Heart left ventricle (tissue), 16 donors: ENCODE results near the gene SIRT5. TPM values are rescaled to one million over a fixed set of nuclear protein-coding genes. Genes with fewer than 3 reads are reported as not detected.

Experiments
- ATAC-seq, 4 donors: fragments of 200-7000 bp; cut with Tn5 transposase; one replicate each; pipeline ENCODE4 v1.9.1; 2020 to 2022; ENCODE audit warnings: moderate library complexity in 4 of 4, mild to moderate bottlenecking in 3 of 4, moderate number of reproducible peaks in 1 of 4
- DNase-seq, 5 donors: peaks; one replicate each; pipeline ENCODE4 v3.0.0-alpha.2; 2020
- H3K27ac ChIP-seq, 12 donors: fragments of 200-600 bp; sonication (generic) in 4 of 12; one replicate each; pipeline versions ENCODE4 v1.5.0 to v1.8.0; 2016 to 2022; ENCODE audit warnings: mild to moderate bottlenecking in 2 of 12
- H3K27me3 ChIP-seq, 9 donors: fragments of 200-600 bp; sonication (generic) in 2 of 9; one replicate each; pipeline versions ENCODE4 v1.5.1 to v1.8.0; 2016 to 2022; ENCODE audit warnings: mild to moderate bottlenecking in 3 of 9
- H3K36me3 ChIP-seq, 9 donors: fragments of 200-600 bp; sonication (generic) in 2 of 9; one replicate each; pipeline versions ENCODE4 v1.5.0 to v1.8.0; 2018 to 2022; ENCODE audit warnings: mild to moderate bottlenecking in 2 of 9
- H3K4me1 ChIP-seq, 12 donors: fragments of 200-600 bp; sonication (generic) in 4 of 12; one replicate each; pipeline versions ENCODE4 v1.5.0 to v1.8.0; 2016 to 2022; ENCODE audit warnings: mild to moderate bottlenecking in 3 of 12
- H3K4me3 ChIP-seq, 12 donors: fragments of 200-600 bp; sonication (generic) in 4 of 12; one replicate each; pipeline versions ENCODE4 v1.5.0 to v1.8.0; 2017 to 2022; ENCODE audit warnings: mild to moderate bottlenecking in 9 of 12, moderate library complexity in 4 of 12
- H3K9me3 ChIP-seq, 12 donors: fragments of 200-600 bp; sonication (generic) in 4 of 12; one replicate each; pipeline versions ENCODE4 v1.5.0 to v1.8.0; 2016 to 2022; ENCODE audit warnings: mild to moderate bottlenecking in 1 of 12
- POLR2A ChIP-seq, 2 donors: fragments of 450-650 bp; IDR thresholded peaks; one replicate each; pipeline ENCODE4 v1.6.1; 2017; ENCODE audit warnings: antibody characterized with exemption in 2 of 2, mild to moderate bottlenecking in 2 of 2, moderate library complexity in 2 of 2
- WGBS, 4 donors: extraction: QIAGEN DNeasy Blood & Tissue Kit in 2 of 4; methylation state at CpG; one replicate each; pipeline versions ENCODE4 v1.1.5 to v1.1.7; 2013 to 2018; 5-methylcytosine and 5-hydroxymethylcytosine counted together
- intact Hi-C, 10 donors: fragments of 100-400 bp; cut with DNase I; formaldehyde crosslinking; loops; one replicate each; pipeline versions ENCODE4 v1.11.1 to v1.14.2; 2022
- polyA plus RNA-seq, 2 donors: library from polyadenylated mRNA; stranded (reverse); fragments of 200-250 nt; gene quantifications; one replicate each; pipeline ENCODE4 v1.2.3, GENCODE V29; 2013
- total RNA-seq, 9 donors: library from RNA; depleted of rRNA in 2 of 9; stranded (reverse); fragments of >200 nt in 2 of 9; fragmentation: NEBNext Ultra II Directional in 3 of 9; extraction: Animal tissue kit (Norgen Biotek cat#: 25700) in 3 of 9; gene quantifications; one replicate each; pipeline versions ENCODE4 v1.1.0 to v1.2.4, GENCODE V29; 2016 to 2023
- TF ChIP-seq, protein P1 (sequence below), 12 donors: fragments of 200-600 bp; sonication (generic) in 4 of 12; IDR thresholded peaks; one replicate each; pipeline versions ENCODE4 v1.5.0 to v1.8.0; 2018 to 2022; ENCODE audit warnings: antibody characterized with exemption in 12 of 12, mild to moderate bottlenecking in 5 of 12
- donor health status: ischemic (EF 13 %, LVEDD 7.1; RV severe dilation, severe dysfunction).
- donor health status: healthy with polysubstance abuse.
- donor health status: DM: no; HTN: yes; CAD: no.
- donor health status: DM: no; HTN: no; CAD: no.
- donor health status: ischemic (EF 25% LVEDD 6.9; RV normal size, moderate dysfunction).
- donor health status: ischemic (EF 25% LVEDD 5.7; RV mildly dilated, moderate dysfunction).
- donor health status: healthy.
- donor health status: DM: yes; HTN: yes; CAD: no.
- donor health status: ischemic (EF 35%, LVEDD 5.7; RV mildly dilated, moderate dysfunction).
- donor health status: nonischemic (EF 11% LVEDD 7.7; RV severe dilation, severe dysfunction).
- donor health status: DM: yes; HTN: yes; CAD: no.
- donor health status: PGD.
- donor health status: ischemic (EF 29% LVEDD 5.4; RV normal size, mild dysfunction).
- donor health status: nonischemic (EF 23%, LVEDD 6.1; RV moderate dilation, normal function).

Gene SIRT5
- total and polyA plus RNA-seq, 11 donors: 13.1 to 60.0 (median 37.1) TPM

- Histone ChIP-seq H3K4me1 (peaks cover 0 to 26% (median 14%) of the 10 kb centered on the region in 12 donors), H3K27ac (peak overlapping the region in 3 of 12 donors; percentile 5 to 17 (median 10)), H3K4me3 (no peak overlapping the region), H3K9me3 (no peaks in the 10 kb centered on the region), H3K27me3 (no peaks in the 10 kb centered on the region), H3K36me3 (no peaks in the 10 kb centered on the region)
- TF ChIP-seq, protein P1, sequence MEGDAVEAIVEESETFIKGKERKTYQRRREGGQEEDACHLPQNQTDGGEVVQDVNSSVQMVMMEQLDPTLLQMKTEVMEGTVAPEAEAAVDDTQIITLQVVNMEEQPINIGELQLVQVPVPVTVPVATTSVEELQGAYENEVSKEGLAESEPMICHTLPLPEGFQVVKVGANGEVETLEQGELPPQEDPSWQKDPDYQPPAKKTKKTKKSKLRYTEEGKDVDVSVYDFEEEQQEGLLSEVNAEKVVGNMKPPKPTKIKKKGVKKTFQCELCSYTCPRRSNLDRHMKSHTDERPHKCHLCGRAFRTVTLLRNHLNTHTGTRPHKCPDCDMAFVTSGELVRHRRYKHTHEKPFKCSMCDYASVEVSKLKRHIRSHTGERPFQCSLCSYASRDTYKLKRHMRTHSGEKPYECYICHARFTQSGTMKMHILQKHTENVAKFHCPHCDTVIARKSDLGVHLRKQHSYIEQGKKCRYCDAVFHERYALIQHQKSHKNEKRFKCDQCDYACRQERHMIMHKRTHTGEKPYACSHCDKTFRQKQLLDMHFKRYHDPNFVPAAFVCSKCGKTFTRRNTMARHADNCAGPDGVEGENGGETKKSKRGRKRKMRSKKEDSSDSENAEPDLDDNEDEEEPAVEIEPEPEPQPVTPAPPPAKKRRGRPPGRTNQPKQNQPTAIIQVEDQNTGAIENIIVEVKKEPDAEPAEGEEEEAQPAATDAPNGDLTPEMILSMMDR (IDR thresholded peaks at IDR 0.05): no peak
- TF ChIP-seq POLR2A (IDR thresholded peaks at IDR 0.05): no peak
- ATAC-seq (no peak), DNase-seq (no peak)
- intact Hi-C loops: no loop called here
- 50 to 69% (median 56%) methylated on average over 3 of the region's 3 CpGs for WGBS, 4 donors
These were observed 15.2 kb upstream of the SIRT5 start for GRCh38 chr6:13559251-13559650.

- H3K4me1 ChIP-seq: peaks cover 0 to 19% (median 9%) of the 10 kb centered on the region in 12 donors
- TF ChIP-seq, protein P1 (IDR thresholded peaks at IDR 0.05): no peak
- no peak for TF ChIP-seq POLR2A (IDR thresholded peaks at IDR 0.05)
- 93 to 98% (median 95%) methylated on average over 4 of the region's 4 CpGs for WGBS, 4 donors
- intact Hi-C loops: no loop called here
- DNase-seq: no peak
- ATAC-seq: no peak
- H3K27ac ChIP-seq: no peak overlapping the region
- H3K36me3 ChIP-seq: no peaks in the 10 kb centered on the region
- H3K4me3 ChIP-seq: no peak overlapping the region
- no peaks in the 10 kb centered on the region for H3K9me3 ChIP-seq
- H3K27me3 ChIP-seq: no peaks in the 10 kb centered on the region
These were observed 14.3 kb upstream of the SIRT5 start for GRCh38 chr6:13559968-13560650.

- Histone ChIP-seq H3K4me3 (no peak overlapping the region), H3K9me3 (no peaks in the 10 kb centered on the region), H3K27ac (no peak overlapping the region), H3K36me3 (no peaks in the 10 kb centered on the region), H3K27me3 (no peaks in the 10 kb centered on the region), H3K4me1 (peaks cover 0 to 19% (median 6%) of the 10 kb centered on the region in 12 donors)
- intact Hi-C loops: no loop called here
- WGBS, 4 donors: 95 to 100% (median 98%) methylated on average over 2 of the region's 2 CpGs
- ATAC-seq (no peak), DNase-seq (no peak)
- TF ChIP-seq POLR2A (IDR thresholded peaks at IDR 0.05): no peak
- TF ChIP-seq, protein P1 (IDR thresholded peaks at IDR 0.05): no peak
These were observed 13.8 kb upstream of the SIRT5 start for GRCh38 chr6:13560651-13561044.

DNA sequence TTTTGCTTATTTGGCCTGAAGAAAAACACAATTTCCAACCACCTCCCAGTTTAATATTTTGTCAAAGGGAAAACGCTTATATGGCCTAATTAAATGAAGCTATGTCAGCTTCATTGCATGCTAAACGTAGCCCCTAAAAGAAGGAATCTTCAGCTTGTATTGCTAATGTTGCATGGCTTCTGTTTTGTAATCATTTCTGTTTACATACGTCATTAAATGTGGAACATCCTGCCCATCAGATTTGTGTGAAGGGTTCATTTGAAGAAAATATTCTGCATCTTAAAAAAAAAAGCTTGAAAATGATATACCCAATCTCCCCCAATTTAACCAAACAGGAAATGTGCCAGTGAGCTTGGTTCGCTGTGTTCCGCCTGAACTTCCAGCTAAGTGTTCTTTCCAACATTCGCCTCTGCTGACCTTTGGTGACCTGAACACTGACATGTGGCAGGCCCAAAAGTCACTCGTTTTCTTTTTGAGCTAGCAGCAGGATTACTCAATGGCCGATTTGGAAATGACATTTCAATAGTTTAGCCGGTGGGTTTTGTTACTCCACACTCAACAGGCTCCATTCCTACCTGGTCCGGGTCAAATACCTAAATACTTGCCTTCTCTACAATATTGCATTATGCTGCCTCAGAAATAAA is 12.7 kb upstream of the SIRT5 start:
- TF ChIP-seq POLR2A (IDR thresholded peaks at IDR 0.05): no peak
- TF ChIP-seq, protein P1 (IDR thresholded peaks at IDR 0.05): no peak
- intact Hi-C loops: no loop called here

More for the DNA sequence above, 12.7 kb upstream of the SIRT5 start:
- ATAC-seq (peak in 2 of 4 donors; percentile 54 to 64), DNase-seq (no peak)
- Histone ChIP-seq H3K9me3 (no peaks in the 10 kb centered on the region), H3K36me3 (no peaks in the 10 kb centered on the region), H3K27me3 (no peaks in the 10 kb centered on the region), H3K27ac (peak overlapping the region in 1 of 12 donors; percentile 44), H3K4me1 (peaks cover 0 to 19% (median 3%) of the 10 kb centered on the region in 12 donors), H3K4me3 (no peak overlapping the region)
- 78 to 84% (median 82%) methylated on average over 10 of the region's 10 CpGs for WGBS, 4 donors
